GM23248 (cell line): ENCODE data around the gene PRKAB2.
"Not testable (repeated sequence)": the region's sequence is repeated elsewhere in the genome, so short reads cannot be mapped to it uniquely, and the experiment has no call there.

Experiments
- EZH2 ChIP-seq: fragments of 200-600 bp; sonication (generic); IDR thresholded peaks from 2 replicates; pipeline ENCODE4 v1.6.1; 2018; ENCODE audit warnings: antibody characterized with exemption, mild to moderate bottlenecking; ENCODE audit not compliant: insufficient read depth, poor library complexity, severe bottlenecking
- EZH2phosphoT487 ChIP-seq: fragments of 200-600 bp; sonication (generic); IDR thresholded peaks from 2 replicates; pipeline ENCODE4 v1.6.1; 2018; ENCODE audit warnings: antibody characterized with exemption, moderate library complexity, mild to moderate bottlenecking, low read depth; ENCODE audit not compliant: insufficient read depth

DNA sequence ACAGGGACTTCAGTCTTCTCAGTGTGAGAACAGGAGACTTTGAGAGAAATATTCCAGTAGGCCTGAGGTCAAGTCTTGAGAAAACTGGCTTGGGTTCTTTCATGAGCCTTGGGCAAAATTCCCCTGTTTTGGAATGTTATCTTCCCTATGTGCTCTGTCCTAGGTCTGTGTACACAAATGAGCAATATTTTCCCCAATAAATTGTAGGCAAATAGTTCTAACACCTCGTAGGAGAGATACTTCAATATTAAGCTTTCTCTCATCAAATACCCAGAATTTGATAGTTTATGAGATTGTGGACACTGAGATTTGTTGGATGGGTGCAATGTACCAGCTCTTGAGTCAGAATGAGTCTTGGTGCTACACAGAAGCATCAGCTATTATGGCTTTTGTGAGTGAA is 57.9 kb downstream of the PRKAB2 start:
- TF ChIP-seq EZH2phosphoT487, EZH2: not testable (repeated sequence)
